Cardiac fibroblast (primary cell): ENCODE measurements around the gene STXBP6.

ENCODE experiments used
- DNase-seq, 2 donors: peaks; one replicate each; pipeline versions ENCODE4 v3.0.0 to v3.0.0-alpha.2; 2010; ENCODE audit warnings: low read depth in 2 of 2
- H3K4me3 ChIP-seq, 2 donors: replicated peaks in 1 of 2; 1 replicate in 1 of 2; 2 replicates in 1 of 2; pipeline ENCODE4 v1.5.1; 2011; ENCODE audit warnings: low read depth in 2 of 2, low read length in 2 of 2, mild to moderate bottlenecking in 2 of 2, moderate library complexity in 1 of 2
- TF ChIP-seq, protein P1 (sequence below): IDR thresholded peaks from one replicate; pipeline ENCODE4 v1.5.1; 2011; ENCODE audit warnings: low read depth, mild to moderate bottlenecking, low read length, inconsistent platforms

The STXBP6 gene

DNA sequence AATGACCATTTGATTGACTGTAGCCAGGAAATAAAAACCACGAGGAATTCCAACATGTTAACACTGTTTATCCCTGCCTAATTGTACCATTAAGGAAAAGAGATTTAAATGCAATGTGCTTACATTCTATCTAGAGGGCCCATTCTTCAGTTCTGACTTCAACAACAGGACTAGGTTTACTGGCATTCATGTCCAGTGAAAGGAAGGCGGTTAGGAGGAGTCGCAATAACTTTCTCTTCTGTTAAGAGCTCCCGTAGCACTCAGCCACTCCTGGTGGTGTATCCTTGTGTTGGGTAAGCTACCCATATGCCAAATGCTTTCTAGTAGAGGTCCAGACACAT, 154.7 kb downstream of the STXBP6 start:
- DNase-seq: peak in 1 of 2 donors; percentile 46
- TF ChIP-seq, protein P1, sequence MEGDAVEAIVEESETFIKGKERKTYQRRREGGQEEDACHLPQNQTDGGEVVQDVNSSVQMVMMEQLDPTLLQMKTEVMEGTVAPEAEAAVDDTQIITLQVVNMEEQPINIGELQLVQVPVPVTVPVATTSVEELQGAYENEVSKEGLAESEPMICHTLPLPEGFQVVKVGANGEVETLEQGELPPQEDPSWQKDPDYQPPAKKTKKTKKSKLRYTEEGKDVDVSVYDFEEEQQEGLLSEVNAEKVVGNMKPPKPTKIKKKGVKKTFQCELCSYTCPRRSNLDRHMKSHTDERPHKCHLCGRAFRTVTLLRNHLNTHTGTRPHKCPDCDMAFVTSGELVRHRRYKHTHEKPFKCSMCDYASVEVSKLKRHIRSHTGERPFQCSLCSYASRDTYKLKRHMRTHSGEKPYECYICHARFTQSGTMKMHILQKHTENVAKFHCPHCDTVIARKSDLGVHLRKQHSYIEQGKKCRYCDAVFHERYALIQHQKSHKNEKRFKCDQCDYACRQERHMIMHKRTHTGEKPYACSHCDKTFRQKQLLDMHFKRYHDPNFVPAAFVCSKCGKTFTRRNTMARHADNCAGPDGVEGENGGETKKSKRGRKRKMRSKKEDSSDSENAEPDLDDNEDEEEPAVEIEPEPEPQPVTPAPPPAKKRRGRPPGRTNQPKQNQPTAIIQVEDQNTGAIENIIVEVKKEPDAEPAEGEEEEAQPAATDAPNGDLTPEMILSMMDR: no peak

DNA sequence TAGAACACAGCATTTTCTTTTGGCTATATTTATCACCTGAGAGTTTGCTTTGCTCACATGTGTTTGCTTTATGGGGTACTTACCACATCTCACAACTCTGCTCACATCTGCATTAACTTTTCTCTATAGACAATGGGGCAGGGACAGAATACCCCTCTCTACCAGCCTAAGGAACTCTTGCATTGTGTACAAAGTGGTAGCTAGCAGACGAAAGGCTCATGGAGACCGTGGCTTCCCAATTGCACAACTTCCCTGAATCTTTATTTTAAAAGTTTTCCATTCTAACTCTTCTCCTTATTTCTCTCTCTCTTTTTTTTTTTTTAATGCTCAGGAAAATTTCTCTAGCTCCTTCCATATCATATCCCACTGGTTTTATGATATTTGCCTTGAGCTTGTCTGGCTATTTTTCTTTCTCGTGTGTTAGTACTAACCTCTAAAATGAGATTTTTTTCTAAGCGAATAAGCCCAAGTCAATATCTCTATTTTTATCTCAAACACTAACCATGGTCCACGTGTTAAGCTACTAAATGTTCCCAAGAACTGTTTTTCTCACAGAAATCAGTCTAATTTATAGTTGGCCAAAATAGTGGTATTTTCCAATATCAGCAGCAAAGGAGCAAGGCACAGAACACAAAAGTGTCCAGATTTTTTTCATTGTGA, 155.2 kb downstream of the STXBP6 start:
- TF ChIP-seq, protein P1: no peak
- DNase-seq: no peak
- no peak overlapping the region for H3K4me3 ChIP-seq

More for the DNA sequence above, 154.7 kb downstream of the STXBP6 start:
- no peak overlapping the region for H3K4me3 ChIP-seq

DNA sequence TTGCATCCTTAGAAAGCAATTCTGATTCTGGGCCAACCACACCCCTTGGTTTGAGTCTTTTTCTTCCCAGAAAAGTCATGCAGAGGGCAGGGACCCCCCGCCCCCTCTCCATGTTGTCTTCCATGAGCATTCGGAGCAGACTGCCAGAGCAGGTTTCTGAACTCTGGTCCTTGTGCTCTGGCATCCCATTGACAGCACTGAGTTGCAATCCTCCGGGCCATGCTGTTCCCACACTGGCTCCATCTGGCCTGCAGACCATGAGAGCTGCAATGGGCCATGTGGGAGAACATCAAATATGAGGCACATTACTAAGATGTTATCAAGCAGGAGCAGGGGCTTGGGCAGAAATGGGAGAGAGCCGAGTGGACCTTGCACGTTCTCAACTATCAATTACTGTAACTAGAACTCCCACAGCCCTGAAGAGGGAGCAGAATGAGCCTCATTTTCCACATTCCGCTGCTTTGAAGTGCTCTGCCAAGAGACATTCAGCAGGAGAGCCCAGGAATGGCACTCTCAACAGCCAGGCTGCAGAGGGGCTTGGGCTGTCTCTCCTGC, 157.4 kb downstream of the STXBP6 start:
- no peak for DNase-seq

DNA sequence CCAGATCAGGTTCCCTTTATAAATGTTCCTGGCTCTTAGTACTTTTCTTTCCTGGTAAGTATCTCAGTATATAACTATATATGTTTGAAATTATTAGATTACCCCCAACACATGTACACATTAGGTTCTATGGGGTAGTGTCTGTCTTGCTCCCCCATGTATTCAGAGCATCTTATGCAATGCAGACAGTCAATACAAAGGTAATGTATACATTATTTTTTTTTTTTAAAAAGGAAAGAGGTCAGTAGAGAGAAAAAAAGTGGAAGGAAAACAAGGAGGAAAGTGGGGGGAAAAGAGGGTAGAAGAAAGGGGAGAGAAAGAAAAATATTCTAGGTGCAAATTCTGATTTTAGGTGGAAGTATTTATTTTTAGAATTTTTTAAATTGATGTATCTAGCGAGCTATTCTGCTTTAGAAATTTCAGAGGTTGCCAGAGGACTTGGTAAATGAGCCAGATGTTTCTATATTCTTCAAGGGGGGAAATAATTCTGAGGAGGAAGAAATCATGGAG, 157.9 kb downstream of the STXBP6 start:
- DNase-seq: no peak
- TF ChIP-seq, protein P1: no peak
- H3K4me3 ChIP-seq: no peak overlapping the region

More for the DNA sequence above, 157.4 kb downstream of the STXBP6 start:
- TF ChIP-seq, protein P1: no peak
- H3K4me3 ChIP-seq: no peak overlapping the region

GRCh38 chr14:24890716-24891115, 159.2 kb downstream of the STXBP6 start:
- DNase-seq: no peak
- no peak overlapping the region for H3K4me3 ChIP-seq
- TF ChIP-seq, protein P1: no peak

- DNase-seq: no peak
- TF ChIP-seq, protein P1: no peak
Measured at GRCh38 chr14:24889843-24890242, 160.1 kb downstream of the STXBP6 start.

More at GRCh38 chr14:24889843-24890242, 160.1 kb downstream of the STXBP6 start:
- no peak overlapping the region for H3K4me3 ChIP-seq
